ENCODE data around the gene SCNN1A.

DNA sequence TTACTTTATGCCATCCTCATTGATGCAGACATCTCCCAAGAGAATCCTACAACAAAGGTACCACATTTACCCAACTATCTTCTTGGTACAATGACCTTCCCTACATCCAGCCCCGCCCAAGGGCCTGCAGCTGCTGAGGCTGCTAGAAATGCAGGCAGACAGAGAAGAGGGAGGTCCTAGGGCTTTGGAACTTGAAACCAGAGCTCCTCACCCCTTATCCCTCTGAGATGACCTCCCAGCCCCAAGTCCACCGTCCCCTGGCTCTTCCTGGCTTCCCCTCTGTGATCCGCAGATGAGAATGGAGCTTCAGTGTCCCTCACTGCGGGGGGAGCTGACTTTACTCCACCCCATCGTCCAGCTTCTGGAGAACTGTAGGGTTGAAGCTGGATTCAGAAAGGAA lies 31.8 kb downstream of the SCNN1A start:
- TF ChIP-seq, protein P1, sequence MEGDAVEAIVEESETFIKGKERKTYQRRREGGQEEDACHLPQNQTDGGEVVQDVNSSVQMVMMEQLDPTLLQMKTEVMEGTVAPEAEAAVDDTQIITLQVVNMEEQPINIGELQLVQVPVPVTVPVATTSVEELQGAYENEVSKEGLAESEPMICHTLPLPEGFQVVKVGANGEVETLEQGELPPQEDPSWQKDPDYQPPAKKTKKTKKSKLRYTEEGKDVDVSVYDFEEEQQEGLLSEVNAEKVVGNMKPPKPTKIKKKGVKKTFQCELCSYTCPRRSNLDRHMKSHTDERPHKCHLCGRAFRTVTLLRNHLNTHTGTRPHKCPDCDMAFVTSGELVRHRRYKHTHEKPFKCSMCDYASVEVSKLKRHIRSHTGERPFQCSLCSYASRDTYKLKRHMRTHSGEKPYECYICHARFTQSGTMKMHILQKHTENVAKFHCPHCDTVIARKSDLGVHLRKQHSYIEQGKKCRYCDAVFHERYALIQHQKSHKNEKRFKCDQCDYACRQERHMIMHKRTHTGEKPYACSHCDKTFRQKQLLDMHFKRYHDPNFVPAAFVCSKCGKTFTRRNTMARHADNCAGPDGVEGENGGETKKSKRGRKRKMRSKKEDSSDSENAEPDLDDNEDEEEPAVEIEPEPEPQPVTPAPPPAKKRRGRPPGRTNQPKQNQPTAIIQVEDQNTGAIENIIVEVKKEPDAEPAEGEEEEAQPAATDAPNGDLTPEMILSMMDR (IDR thresholded peaks at IDR 0.05): no peak
- TF ChIP-seq POLR2A (IDR thresholded peaks at IDR 0.05): no peak
